HepG2 (cell line): ENCODE results near the gene PRKAG1. TPM values are rescaled to one million over a fixed set of nuclear protein-coding genes. Genes with fewer than 3 reads are reported as not detected.

Source experiments
- MIER3 ChIP-seq: IDR thresholded peaks from 2 replicates; pipeline ENCODE4 v1.6.1; 2016; ENCODE audit warnings: missing compliant biosample characterization, borderline replicate concordance
- REL ChIP-seq: sonication (generic); formaldehyde crosslinking; conservative IDR thresholded peaks from 2 replicates; pipeline ENCODE4 v1.8.0; 2022; ENCODE audit warnings: mild to moderate bottlenecking, missing genetic modification reagents, moderate library complexity
- SKI ChIP-seq: fragments of 450-650 bp; IDR thresholded peaks from one replicate; pipeline ENCODE4 v1.6.1; 2018; ENCODE audit warnings: mild to moderate bottlenecking; ENCODE audit not compliant: partially characterized antibody
- SRSF1 ChIP-seq: fragments of 200-400 bp; formaldehyde crosslinking; optimal IDR thresholded peaks from 2 replicates; pipeline ENCODE3; 2017; ENCODE audit warnings: mild to moderate bottlenecking, low read depth, low read length, moderate library complexity
- ZBTB1 ChIP-seq: sonication (generic); formaldehyde crosslinking; IDR thresholded peaks from 2 replicates; pipeline ENCODE4 v1.4.0; 2020; ENCODE audit warnings: missing genetic modification reagents, borderline replicate concordance
- ZNF562 ChIP-seq: sonication (generic); formaldehyde crosslinking; IDR thresholded peaks from 2 replicates; pipeline ENCODE4 v1.8.0; 2022; ENCODE audit warnings: missing genetic modification reagents, borderline replicate concordance
- ZNF570 ChIP-seq: sonication (generic); formaldehyde crosslinking; IDR thresholded peaks from 2 replicates; pipeline ENCODE4 v1.4.0; 2020; ENCODE audit warnings: mild to moderate bottlenecking, missing genetic modification reagents, borderline replicate concordance
- ZNF614 ChIP-seq: IDR thresholded peaks from 2 replicates; pipeline ENCODE4 v1.6.1; 2018; ENCODE audit warnings: missing biosample characterization, missing genetic modification reagents, inconsistent platforms, borderline replicate concordance
- ZNF660 ChIP-seq: sonication (generic); formaldehyde crosslinking; IDR thresholded peaks from 2 replicates; pipeline ENCODE4 v1.5.1; 2020; ENCODE audit warnings: mild to moderate bottlenecking, low read depth, missing genetic modification reagents, borderline replicate concordance
- ZSCAN20 ChIP-seq: sonication (generic); formaldehyde crosslinking; IDR thresholded peaks from 2 replicates; pipeline ENCODE4 v1.4.0; 2020; ENCODE audit warnings: missing genetic modification reagents, mild to moderate bottlenecking, borderline replicate concordance
- polyA plus RNA-seq, 8 experiments: library from polyadenylated mRNA; depleted of rRNA in 3 of 8; stranded (reverse) in 7 of 8; unstranded in 1 of 8; fragments of >200 nt; fragmentation: Illumina TruSeq in 4 of 8; extraction: Trizol in 4 of 8; gene quantifications; 2 replicates each; pipeline versions ENCODE4 v1.2.1 to v1.2.3, GENCODE V29; 2011 to 2016; ENCODE audit warnings: low read depth in 4 of 8, missing spikeins in 1 of 8, mixed read lengths in 1 of 8; ENCODE audit not compliant: insufficient read depth in 1 of 8
- total RNA-seq, 5 experiments: library from RNA; depleted of rRNA; stranded (reverse); fragments of >200 nt; fragmentation: Illumina TruSeq; extraction: Trizol; gene quantifications; 2 replicates each; pipeline ENCODE4 v1.2.3, GENCODE V29; 2016; ENCODE audit warnings: low read depth in 1 of 5
- TF ChIP-seq, protein P1 (sequence below): sonication (generic); formaldehyde crosslinking; IDR thresholded peaks from 2 replicates; pipeline ENCODE4 v1.8.1; 2023; ENCODE audit warnings: mild to moderate bottlenecking, missing genetic modification reagents, borderline replicate concordance
- TF ChIP-seq, protein P2 (sequence below): IDR thresholded peaks from 2 replicates; pipeline ENCODE4 v1.6.1; 2016; ENCODE audit warnings: low read depth, borderline replicate concordance
- TF ChIP-seq, protein P3 (sequence below): sonication (generic); formaldehyde crosslinking; IDR thresholded peaks from 2 replicates; pipeline ENCODE4 v1.4.0; 2020; ENCODE audit warnings: missing genetic modification reagents
- TF ChIP-seq, protein P4 (sequence below): fragments of 450-650 bp; IDR thresholded peaks from 2 replicates; pipeline ENCODE4 v1.6.1; 2016
- TF ChIP-seq, protein P5 (sequence below): sonication (generic); formaldehyde crosslinking; IDR thresholded peaks from 2 replicates; pipeline ENCODE4 v1.9.0; 2021; ENCODE audit warnings: missing genetic modification reagents, borderline replicate concordance
- TF ChIP-seq, protein P6 (sequence below), 2 experiments: sonication (generic) in 1 of 2; formaldehyde crosslinking in 1 of 2; IDR thresholded peaks; 2 replicates each; pipeline versions ENCODE4 v1.5.1 to v1.6.1; 2011 to 2020; ENCODE audit warnings: borderline replicate concordance in 1 of 2, low read depth in 1 of 2, low read length in 1 of 2, mild to moderate bottlenecking in 1 of 2, missing genetic modification reagents in 1 of 2, moderate library complexity in 1 of 2

Gene PRKAG1
- total and polyA plus RNA-seq, 2 of the 13 experiments (the other 11 are each of a cell fraction or from before 2014, with no cell fraction given), result 26.1 to 32.8 TPM

DNA sequence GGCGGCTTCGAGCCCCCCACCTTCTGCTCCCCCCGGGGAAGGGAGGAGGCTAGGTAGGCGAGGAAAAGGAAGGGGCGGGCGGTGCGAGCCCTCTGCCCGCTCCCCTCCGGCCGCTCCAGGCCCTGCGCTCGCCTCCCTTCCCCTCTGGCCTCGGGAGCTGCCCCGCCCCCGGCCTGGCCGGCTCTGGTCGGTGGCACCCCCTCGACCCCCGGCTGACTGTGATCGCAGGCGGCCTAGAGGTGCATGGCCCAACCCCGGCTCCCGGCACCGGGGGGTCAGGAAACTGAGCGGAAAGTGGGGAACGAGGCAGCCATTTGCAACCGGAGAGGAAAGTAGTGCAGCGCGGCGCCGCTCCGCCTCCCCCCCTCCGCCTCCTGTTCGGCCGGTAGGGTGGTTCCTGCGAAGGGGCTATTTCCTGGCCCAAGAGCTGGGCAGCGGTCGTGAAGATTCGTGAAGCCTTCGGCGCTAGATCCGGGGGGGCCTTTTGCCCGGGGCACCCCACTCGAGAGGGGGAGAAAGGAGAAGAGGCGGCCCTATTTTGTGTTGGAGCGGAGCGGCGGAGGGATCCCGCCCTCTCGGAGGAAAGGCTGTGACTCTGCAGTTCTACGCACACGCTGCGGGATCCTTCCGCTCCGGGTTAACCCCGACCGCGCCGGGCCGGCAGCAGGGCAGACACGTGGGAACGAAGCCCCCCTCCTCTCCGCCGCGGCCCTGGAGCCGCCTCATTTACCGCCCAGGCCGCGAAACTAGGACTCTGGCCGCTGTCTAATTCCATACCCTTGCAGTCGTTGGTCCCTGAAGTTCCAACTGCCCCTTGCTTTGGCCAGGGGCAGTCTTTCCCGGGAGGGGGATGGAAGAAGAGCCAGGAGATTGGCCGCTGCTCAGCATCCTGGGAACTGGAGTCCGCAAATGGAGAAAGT lies 41.9 kb upstream of the PRKAG1 start, which contains the start of gene KMT2D (continued):
- TF ChIP-seq, protein P1, sequence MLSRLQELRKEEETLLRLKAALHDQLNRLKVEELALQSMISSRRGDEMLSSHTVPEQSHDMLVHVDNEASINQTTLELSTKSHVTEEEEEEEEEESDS (CRISPR knock-in tag), result no peak
- TF ChIP-seq SKI (peak; percentile 62), ZNF562 (CRISPR knock-in tag) (peak; percentile 52; the same call in 1 of the 2 replicates), SRSF1 (peak; percentile 88), ZNF570 (CRISPR knock-in tag) (no peak), ZNF660 (CRISPR knock-in tag) (no peak; the same call in 1 of the 2 replicates), ZBTB1 (CRISPR knock-in tag) (no peak), ZSCAN20 (CRISPR knock-in tag) (0 out of 2 replicates have a peak, but pooled peaks have one; percentile 27), MIER3 (CRISPR knock-in tag) (peak; percentile 51; the same call in 1 of the 2 replicates), REL (CRISPR knock-in tag) (peak; percentile 82; the same call in 1 of the 2 replicates), ZNF614 (0 out of 2 replicates have a peak, but pooled peaks have one; percentile 74)
- TF ChIP-seq, protein P2, sequence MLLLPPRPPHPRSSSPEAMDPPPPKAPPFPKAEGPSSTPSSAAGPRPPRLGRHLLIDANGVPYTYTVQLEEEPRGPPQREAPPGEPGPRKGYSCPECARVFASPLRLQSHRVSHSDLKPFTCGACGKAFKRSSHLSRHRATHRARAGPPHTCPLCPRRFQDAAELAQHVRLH (CRISPR knock-in tag), result peak; percentile 90
- TF ChIP-seq, protein P3, sequence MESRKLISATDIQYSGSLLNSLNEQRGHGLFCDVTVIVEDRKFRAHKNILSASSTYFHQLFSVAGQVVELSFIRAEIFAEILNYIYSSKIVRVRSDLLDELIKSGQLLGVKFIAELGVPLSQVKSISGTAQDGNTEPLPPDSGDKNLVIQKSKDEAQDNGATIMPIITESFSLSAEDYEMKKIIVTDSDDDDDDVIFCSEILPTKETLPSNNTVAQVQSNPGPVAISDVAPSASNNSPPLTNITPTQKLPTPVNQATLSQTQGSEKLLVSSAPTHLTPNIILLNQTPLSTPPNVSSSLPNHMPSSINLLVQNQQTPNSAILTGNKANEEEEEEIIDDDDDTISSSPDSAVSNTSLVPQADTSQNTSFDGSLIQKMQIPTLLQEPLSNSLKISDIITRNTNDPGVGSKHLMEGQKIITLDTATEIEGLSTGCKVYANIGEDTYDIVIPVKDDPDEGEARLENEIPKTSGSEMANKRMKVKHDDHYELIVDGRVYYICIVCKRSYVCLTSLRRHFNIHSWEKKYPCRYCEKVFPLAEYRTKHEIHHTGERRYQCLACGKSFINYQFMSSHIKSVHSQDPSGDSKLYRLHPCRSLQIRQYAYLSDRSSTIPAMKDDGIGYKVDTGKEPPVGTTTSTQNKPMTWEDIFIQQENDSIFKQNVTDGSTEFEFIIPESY, result peak; percentile 58; the same call in 1 of the 2 replicates
- TF ChIP-seq, protein P4, sequence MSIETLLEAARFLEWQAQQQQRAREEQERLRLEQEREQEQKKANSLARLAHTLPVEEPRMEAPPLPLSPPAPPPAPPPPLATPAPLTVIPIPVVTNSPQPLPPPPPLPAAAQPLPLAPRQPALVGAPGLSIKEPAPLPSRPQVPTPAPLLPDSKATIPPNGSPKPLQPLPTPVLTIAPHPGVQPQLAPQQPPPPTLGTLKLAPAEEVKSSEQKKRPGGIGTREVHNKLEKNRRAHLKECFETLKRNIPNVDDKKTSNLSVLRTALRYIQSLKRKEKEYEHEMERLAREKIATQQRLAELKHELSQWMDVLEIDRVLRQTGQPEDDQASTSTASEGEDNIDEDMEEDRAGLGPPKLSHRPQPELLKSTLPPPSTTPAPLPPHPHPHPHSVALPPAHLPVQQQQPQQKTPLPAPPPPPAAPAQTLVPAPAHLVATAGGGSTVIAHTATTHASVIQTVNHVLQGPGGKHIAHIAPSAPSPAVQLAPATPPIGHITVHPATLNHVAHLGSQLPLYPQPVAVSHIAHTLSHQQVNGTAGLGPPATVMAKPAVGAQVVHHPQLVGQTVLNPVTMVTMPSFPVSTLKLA, result peak; percentile 79
- TF ChIP-seq, protein P5, sequence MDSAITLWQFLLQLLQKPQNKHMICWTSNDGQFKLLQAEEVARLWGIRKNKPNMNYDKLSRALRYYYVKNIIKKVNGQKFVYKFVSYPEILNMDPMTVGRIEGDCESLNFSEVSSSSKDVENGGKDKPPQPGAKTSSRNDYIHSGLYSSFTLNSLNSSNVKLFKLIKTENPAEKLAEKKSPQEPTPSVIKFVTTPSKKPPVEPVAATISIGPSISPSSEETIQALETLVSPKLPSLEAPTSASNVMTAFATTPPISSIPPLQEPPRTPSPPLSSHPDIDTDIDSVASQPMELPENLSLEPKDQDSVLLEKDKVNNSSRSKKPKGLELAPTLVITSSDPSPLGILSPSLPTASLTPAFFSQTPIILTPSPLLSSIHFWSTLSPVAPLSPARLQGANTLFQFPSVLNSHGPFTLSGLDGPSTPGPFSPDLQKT (CRISPR knock-in tag), result no peak
- TF ChIP-seq, protein P6, sequence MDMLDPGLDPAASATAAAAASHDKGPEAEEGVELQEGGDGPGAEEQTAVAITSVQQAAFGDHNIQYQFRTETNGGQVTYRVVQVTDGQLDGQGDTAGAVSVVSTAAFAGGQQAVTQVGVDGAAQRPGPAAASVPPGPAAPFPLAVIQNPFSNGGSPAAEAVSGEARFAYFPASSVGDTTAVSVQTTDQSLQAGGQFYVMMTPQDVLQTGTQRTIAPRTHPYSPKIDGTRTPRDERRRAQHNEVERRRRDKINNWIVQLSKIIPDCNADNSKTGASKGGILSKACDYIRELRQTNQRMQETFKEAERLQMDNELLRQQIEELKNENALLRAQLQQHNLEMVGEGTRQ (IDR thresholded peaks at IDR 0.05; ENCODE audit: low read depth, low read length), result no peak
- TF ChIP-seq, protein P6 (CRISPR knock-in tag; IDR thresholded peaks at IDR 0.05; ENCODE audit: borderline replicate concordance), result peak; percentile 60
